Midbrain (tissue), 1 donor: ENCODE results near the gene REV1.
"Not testable (repeated sequence)": the region's sequence is repeated elsewhere in the genome, so short reads cannot be mapped to it uniquely, and the experiment has no call there.

Source experiments
- DNase-seq: peaks from one replicate; lab custom pipeline; 2025; lab: John Stamatoyannopoulos, UW

Gene REV1

DNA sequence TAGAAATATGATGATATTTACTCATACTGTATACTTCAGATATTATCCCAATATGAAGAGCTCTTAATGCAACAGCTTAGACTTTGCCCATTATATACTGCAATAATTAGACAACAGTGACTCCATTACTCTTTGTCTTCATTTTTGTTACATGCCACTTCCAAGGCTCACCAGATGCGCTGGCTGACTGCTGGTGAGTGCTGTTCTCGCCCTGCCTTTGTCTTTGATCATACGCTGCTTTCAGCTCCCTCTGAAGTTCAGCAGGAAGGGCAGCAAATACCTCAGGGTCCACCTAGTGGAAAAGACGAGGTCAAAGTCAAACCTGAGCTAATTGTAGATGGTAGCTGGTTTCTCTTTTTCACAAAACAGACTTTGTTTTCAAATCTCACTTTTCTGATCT lies 86.3 kb downstream of the REV1 start:
- DNase-seq, result no peak

DNA sequence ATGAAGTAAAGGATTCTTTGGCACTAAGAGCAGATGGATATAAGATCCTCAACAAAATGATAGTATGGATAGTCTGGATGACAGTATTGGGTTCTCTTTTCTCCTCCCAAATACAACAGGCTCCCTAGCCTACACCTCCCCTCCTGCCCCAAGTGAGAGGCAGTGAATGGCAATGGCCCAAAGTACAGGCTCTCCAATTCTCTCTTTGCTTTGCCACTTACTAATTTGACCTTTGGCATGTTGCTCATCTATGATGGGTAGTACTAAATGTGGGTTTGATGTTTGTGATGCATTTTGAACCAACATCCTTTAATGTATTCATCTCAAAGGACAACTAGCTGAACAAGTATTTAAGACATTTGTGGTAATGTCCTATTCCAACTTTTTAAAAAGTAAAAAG lies 86.7 kb downstream of the REV1 start:
- DNase-seq, result no peak

DNA sequence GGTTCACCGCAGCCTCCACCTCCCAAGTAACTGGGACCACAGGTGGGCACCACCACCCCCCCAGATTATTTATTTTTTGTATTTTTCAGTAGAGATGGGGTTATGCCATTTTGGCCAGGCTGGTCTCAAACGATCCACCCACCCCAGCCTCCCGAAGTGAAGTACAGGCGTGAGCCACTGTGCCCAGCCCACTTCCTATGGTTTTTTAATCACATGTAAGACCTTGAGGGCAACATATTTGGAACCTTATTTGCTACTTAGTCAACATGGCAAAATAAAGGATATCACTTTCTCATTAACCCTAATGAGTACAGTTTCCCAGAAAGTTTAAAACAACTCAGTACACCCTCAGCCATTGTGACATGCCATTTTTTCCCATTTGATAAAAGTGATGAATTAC lies 88.0 kb downstream of the REV1 start:
- no peak for DNase-seq

DNA sequence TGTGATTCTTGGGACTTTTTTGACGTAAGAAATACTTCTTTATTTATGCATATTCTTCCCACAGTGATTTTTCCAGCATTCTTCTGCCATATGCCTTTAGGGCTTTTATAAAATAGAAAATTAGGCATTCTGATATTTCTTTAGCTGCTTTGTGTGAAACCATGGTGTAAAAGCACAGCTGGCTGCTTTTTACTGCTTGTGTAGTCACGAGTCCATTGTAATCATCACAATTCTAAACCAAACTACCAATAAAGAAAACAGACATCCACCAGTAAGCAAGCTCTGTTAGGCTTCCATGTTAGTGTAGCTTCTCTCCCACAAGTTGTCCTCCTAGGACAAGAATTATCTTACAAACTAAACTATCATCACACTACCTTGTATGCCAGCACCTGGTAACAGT lies 90.0 kb downstream of the REV1 start:
- no peak for DNase-seq

DNA sequence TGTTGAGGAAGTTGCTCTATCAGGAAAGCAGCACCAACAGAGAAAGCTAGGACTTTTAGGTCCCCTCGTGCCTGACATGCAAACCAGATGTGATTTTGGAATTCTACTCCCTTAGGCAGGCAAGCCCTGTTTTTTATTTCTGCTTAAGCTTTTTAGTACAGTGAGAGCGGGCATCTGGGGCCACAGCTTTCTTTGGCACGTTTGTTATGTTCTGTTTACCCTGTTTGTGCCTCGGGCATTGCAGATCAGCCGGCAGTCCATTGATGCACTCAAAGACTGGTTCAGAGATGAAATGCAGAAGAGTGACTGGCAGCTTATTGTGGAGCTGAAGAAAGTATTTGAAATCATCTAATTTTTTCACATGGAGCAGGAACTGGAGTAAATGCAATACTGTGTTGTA lies 90.8 kb downstream of the REV1 start:
- DNase-seq, result no peak

DNA sequence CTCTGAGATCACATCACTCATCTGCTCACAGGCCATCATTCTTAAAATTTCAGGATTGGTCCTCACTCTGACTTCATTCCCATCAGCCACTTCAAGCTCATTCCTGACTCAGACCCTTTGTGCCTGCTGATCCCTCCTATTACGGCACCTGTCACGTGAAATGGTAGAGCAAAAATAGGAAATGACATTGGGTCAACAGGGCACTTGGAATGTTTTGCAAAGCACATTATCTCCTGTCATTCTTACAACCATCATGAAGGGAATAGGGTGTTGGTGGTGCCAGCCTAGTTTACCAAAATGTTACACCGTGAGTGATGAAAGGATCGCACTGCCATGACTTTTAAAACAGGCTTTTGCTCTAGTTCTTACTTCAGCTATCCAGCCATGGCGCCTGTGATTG lies 91.5 kb downstream of the REV1 start:
- no peak for DNase-seq

DNA sequence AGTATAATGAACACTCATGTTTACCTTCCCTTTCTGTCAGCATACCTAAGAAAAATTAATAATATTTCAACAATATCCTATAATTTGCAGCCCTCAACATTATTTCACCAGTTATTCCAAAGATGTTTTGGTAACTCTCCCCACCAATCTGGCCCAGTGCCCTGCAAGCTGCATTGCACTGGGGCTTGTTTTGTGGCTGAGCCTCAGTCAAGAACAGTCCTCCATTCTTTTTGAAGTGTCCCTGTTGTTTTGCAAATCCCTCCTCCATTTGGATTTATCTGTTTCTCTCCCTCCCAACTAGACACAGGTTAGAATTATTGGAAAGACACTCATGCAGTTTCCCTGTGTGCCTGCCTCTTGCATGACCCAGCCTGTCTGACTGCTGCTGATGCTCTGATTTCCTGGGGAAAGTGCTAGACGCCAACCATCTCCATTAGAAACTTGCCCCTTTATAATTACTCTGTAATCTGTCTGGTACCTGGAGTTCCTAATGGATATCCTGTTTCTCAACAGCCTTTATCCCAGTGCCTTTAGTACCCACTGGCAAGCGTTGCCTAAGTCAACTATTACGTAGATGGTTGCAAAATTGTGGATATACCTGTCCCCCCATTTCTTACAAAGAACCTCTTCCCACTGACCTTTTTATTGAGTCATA lies 92.4 kb downstream of the REV1 start:
- no peak for DNase-seq

DNA sequence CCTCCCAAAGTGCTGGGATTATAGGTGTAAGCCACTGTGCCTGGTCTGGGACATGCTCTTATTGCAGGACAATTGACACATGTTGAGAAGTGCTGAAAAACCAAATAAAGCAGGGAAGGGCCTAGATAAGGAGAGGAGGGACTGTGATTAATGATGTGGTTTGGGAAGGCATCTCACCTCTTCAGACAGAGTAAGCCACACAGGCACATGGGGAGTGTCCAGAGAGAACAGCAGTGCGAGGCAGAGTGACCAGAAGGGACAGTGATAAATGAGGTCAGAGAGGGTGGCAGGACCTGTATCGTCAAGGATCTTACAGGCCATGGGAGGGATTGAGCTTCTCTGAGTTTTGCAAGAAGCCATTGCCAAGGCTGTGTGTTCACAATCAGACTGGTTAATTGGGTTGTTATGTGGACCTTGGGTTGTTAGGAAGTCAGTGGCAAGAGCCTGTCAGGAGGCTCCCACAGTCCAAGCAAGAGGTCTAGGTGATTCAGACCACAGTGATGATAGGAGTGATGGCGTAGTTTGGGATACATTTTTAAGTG lies 94.2 kb downstream of the REV1 start:
- no peak for DNase-seq

DNA sequence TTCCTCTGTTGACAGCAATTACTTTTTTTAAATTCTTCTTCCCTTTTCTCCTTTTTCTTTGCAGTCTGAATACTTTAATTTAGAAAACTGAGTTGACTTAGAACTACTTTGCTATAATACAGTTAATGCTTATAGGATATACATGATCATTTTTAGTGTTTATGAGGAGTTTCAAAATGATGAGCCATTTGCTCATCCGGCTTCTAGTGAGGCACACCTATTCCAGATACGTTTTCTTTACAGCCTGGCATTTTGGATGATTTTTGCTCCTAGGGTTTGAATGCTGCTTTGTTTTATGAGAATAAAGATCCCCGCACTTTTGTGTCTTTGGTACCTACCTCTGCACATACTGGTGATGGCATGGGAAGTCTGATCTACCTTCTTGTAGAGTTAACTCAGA lies 99.9 kb downstream of the REV1 start:
- DNase-seq, result no peak

DNA sequence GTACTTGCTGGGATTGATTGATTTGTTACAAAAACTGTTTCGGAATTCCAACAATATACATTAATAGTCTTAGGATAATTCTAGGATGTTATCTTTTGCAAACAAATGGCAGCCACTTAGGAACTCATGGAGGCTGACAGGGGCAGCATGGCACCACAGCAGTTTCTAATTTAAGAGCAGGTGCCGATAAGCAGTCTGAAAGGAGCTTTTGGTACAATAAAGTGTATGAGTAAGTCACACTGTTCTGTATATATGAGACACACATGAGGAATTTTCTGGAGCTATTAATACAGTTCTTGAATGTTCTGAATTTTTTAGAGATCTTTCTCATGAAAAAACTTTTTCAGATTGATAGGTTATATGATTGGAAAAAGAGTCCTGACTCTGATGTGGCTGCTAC lies 100.4 kb downstream of the REV1 start:
- no peak for DNase-seq

DNA sequence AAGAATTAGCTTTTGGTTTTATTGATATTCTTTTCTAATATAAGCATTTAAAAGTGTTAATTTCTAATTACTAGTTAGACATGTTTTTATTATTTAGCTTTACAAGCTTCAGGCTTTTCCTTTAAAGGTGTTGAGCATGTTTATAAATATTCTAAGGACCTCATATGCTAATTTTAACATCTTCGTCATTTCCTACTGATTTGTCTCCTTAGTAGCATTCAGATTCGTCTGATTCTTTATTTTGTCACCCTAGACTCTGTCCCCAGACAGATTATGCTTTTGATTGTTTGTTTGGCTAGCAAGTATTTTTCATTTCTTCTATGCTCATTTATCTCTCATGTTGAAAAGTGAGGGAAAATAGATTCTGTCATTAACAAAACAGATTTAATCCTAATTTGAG lies 100.9 kb downstream of the REV1 start:
- no peak for DNase-seq

DNA sequence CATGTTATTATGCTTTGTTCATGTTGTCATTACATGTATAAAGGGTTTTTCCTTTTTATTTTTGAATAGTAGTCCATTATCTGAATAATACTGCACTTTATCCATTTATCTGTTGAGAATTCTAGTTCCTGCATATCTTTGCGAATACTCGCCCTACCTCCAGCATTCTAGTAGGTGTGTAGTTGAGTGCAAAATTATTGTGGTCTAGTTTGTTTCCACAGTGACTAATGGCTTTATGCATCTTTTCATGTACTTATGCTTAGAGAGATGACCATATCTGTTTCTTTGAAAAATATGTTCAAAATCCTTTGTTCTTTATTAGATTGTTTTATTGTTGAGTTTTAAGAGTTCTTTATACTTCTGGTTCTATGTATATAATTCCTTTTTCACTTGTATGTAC lies 103.8 kb downstream of the REV1 start:
- DNase-seq, result no peak

DNA sequence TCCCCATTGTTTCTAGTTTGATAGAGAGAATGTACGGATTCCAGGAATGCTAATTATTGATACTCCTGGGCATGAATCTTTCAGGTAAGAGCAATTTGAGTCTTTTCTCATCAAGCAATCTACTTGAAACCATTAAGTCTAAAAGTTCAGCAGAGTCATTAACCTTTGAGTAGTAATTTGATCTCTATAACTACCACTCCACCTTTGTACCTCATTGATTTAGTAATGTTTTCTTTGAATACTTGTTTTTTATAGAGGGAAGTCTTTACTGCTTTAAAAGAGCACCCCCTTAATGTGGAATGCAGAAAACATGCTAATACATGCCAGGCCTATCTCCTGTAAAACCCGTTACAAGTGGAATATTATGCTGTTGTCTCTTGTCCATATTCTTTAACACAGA lies 107.7 kb downstream of the REV1 start:
- no peak for DNase-seq

DNA sequence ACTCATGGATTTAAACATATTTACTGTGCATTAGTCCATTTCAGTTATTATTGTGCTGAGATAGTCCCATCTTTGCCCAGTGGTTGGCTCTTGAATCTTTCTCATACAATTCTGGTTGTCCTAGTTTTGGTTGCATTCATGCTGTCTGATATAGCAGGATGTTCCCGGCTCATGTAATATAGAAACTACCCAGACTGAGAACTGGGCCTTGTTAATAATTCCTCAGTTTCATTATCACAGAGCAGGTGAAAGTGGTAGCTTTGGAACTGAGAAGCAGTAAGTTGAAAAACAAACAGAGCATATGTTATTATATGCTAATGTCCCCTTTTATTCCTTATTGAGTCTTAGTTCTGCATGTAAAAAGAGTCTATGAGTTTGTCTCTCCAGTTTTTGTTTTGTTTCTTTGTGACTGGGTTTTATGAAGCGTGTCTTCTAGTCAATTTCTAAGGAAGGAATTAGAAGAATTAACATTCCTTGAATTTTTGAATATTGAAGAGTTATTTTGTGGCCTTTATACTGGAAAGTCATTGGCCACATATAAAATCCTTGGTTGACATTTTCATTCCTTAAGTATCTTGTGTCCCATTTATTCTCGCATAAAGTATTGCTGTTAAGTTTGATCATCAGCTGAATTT lies 109.3 kb downstream of the REV1 start:
- DNase-seq, result no peak

DNA sequence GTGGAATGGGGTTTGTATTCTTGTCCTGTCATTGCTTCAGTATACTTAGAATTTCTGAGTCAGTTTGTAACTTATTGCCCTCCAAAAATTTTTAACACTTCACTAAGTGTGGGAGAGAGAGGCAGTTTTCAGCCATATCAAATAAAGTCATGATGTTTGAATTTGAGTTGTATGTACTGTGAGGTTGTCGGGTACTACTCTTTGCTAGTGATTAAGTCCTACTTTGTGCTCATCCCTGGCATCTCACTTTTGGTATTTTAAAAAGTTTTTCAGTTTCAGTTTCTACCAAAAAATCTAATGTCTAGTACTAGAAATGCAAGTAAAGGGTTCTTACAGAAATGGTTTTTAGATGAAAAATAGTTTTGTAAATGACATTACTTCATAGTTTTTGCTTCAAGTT lies 111.9 kb downstream of the REV1 start:
- DNase-seq, result no peak

DNA sequence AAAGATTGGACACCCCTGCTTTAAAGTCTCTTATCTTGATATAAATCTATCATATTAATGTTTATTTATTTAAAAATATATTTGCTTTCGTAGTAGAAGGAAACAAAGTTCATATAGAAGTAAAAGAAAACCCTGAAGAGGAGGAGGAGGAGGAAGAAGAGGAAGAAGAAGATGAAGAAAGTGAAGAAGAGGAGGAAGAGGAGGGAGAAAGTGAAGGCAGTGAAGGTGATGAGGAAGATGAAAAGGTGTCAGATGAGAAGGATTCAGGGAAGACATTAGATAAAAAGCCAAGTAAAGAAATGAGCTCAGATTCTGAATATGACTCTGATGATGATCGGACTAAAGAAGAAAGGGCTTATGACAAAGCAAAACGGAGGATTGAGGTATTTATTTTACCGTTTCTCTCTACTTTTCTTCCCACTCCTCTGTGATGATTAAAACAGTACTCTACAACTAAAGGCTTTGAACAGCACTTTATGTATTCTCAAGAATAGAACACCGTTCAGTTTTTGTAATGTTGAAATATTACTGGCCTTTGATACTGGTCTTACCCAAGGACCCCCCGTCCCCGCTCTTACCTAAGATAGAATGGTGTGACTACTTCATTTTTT lies 113.5 kb downstream of the REV1 start:
- DNase-seq, result no peak

DNA sequence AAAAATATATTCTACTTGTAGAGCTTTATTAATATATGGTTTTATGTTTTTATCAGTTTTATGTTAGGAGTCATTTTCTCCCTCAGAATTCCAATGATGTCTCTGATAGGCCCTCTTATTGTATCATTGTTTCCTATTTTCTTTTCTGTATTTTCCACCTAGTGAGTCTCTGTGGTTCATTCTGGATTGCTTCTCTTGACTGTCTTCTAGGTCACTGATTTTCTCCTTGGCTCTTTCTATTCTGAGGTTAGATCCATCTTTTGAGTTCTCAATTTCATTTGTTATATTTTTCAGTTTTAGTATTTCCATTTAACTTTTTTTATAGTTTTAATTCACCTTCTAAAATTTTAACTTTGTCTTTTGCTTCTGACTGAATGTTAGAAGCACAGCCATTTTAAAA lies 115.1 kb downstream of the REV1 start:
- DNase-seq, result no peak

DNA sequence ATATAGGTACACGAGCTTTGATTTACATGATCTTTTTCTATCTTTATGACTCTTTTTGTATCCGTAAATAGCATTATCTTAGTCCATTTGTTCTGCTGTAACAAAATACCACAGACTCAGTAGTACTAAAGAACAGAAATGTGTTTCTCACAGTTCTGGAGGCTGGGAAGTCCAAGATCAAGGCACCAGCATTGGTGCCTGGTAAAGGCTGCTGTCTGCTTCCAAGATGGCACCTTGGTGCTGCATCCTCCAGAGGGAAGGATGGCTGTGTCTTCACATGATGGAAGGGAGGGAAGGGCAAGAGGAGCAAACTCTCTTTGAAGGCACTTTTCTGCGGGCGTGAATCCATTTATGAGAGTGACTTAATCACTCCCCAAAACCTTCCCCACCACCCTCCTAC lies 116.7 kb downstream of the REV1 start:
- DNase-seq, result no peak

DNA sequence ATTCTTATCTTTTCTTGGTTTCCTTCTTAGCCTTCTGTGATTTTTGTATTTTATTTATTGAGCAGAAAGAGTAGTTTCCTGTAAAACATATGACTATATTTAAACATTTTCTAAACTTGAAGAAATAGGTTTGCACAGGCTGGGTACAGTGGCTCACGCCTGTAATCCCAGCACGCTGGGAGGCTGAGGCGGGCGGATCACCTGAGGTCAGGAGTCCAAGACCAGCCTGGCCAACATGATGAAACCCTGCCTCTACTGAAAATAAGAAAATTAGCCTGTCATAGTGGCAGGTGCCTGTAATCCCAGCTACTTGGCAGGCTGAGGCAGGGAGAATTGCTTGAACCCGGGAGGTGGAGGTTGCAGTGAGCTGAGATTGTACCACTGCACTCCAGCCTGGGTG lies 121.0 kb downstream of the REV1 start:
- DNase-seq, result not testable (repeated sequence)

DNA sequence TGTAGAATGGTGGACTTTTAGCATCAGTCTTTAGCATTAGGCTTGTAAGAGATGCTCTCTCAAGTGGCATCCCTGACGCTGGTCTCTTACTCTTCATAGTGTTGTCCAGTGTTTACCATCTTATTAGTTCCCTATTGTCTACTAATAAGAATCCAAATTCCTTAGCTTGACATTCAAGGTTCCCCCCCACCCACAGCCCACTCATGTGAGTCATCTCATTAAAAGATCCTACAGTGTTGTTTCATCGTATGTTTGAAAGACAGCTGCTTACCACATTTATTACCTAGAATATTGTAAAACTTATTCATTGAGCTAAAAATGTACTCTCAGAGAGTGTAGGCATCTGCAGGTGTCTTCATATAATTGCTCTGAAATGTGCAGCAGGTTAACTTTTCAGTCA lies 124.2 kb downstream of the REV1 start:
- no peak for DNase-seq

DNA sequence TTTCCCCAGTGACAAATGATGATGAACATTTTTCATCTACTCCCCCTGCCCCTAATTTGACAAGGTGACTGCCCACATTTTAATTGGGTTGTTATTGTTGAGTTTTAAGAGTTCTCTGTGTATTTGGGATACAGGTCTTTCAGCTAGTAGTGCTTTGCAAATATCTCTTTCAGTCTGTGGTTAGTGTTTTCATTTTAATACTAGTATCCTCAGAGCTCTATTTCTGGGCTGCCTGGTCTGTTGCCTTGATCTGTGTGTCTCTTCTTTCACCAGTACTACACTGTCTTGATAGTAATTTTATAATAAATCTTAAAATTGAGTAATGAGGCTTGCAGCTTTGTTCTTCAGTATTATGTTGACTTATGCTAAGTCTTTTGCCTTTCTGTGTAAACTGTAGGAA lies 133.0 kb downstream of the REV1 start:
- DNase-seq, result no peak

DNA sequence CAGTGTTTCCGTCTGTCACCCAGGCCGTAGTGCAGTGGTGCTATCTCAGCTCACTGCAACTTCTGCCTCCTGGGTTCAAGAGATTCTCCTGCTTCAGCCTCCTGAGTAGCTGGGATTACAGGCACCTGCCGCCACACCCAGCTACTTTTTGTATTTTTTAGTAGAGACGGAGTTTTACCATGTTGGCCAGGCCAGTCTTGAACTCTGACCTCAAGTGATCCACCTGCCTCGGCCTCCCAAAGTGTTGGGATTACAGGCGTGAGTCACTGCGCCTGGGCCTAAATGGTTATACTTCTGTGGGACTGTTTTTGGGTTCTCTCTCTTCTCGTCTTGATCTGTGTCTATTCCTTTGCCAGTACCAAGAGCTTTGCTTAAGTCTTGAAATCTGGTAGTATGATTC lies 135.0 kb downstream of the REV1 start:
- DNase-seq, result not testable (repeated sequence)

DNA sequence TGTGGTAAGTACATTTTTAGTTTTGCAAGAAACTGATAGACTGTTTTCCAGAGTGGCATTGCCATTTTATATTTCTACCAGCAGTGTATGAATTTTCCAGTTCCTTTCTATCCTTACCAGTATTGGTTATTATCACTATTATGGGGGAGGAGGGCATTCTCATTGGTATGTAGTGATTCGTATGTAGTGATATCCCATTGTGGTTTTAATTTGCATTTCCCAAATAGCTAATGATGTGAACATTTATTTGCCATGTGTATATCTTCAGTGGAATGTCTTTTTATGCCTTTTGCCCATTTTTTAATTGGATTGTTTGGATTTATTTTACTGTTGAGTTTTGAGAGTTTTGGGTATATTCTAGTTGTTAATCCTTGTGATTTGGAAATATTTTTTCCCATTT lies 135.7 kb downstream of the REV1 start:
- no peak for DNase-seq
